Bone marrow (tissue), 2 donors: ENCODE results near the gene MAP3K21.

Source experiments
- DNase-seq, 2 donors: peaks; one replicate each; lab custom pipeline; 2025; lab: John Stamatoyannopoulos, UW

Gene MAP3K21

DNA sequence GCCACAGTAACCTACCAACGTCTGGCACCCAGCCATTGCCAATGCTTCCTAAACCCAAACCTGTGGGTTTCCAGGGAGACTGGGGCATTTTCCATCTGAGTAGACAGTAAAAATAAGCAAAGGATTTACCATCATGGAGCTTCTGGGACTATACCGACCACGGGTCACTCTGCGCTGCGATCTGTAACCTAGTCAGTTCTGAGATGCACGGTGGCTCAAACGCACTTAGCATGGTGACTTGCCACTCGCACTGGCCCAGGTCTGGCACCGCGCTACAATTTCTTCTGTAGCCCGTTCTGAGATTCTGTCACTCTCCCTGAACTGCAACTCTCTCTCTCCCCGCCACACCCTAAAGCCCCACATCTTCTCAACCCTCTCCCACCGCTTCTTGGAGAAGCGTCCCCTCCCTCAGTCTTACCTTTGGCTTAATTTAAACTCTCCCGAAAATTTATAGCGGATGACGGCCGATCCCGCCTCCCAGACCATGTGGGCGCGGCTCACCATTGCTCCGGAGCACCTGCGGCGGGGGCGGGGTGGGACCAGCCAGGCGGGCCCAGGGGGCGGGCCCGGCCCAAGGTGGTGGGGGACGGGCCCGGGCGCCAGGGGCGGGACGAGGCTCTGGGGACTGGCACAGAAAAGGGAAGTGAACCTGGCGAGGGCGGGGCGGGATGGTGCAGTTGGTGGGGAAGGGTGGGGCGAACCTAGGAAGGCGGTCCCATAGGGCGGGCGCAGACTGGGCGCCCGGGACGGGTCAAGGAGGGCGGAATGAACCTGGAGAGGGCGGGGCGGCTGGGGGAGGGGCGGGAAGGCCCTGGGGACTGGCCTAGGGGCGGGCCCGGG lies 493 bp upstream of the MAP3K21 start:
- peak; percentile 3 to 64 for DNase-seq

- no peak for DNase-seq
Observed at GRCh38 chr1:233328142-233328921, 808 bp downstream of the MAP3K21 start.

DNA sequence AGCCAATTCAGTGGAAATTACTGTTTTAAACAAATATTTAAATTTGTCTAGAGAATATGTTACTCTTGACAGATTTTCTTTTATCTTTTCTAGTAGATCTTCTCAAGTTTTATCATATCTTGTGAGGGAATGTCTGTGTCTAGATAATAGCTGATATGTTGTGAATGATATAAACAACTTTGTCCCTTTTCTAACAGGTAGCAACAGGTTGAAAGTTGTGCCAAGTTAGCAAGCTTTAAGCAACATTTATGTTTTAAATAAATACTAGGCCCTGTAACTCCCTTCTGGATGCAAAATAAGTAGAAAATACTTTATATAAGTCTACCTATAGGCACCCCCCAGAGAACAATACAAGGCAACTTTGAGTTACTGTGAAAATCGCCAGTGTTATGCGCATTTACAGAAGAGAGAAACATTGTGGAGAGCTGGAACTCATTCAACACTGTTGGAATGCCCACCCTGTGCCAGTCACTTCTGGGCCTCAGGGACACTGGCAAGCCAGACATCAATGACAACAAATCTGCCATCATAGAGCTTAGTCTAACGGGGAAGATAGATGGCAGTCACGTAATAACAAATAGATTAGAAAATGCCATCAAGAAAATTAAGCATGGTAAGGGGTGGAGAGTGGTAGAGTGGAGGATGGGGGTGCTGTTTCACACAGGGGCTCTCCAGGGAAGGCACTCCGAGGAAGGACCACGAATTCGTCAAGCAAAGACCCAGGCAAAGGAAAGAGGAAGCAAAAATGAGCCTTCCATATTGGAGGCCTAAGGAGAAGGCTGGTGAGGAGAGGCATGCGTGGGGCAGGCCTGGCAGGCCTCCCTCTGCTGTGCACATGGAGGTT lies 4.4 kb downstream of the MAP3K21 start:
- no peak for DNase-seq

GRCh38 chr1:233333086-233333485 lies 5.6 kb downstream of the MAP3K21 start:
- DNase-seq: no peak

- no peak for DNase-seq
Observed at GRCh38 chr1:233334092-233334491, 6.6 kb downstream of the MAP3K21 start.

DNA sequence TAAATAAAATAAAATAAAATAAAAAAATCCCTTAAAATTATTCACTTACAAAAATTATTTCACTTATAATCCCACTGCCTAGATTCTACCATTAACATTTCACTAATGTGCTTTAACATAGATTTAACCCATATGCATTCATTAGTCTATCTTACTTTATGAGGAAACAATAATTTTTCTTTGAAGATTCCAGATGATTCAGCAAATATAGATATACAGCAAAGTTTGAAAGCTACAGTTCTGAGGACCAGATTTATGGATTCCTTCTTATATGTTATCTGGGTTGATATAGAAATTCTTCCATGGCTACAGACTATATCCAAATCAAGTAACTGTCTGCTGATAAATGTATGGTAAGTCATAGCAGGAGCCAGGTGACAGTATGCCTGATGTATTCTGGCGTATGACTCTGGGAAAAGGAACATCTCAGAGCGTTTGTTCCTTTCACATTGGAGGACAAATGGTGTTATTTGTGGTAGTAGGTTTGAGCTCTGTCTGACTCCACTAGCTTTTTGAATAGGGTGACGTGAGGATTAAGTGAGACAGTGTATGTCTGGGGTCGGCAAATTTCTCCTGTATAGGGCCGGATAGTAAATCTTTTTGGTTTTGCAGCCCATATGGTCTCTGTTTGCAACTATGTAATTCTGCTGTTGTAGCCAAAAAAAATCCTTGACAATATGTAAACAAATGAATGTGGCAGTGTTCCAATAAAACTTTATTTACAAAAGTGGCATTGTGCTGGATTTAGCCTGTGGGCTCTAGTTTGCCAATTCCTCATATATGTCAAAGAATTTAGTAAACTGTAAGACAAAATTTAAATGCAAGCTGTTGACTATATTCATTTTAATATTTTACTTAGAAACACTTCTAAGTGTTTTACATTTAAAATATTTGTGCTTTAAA lies 9.3 kb downstream of the MAP3K21 start:
- DNase-seq: no peak

DNA sequence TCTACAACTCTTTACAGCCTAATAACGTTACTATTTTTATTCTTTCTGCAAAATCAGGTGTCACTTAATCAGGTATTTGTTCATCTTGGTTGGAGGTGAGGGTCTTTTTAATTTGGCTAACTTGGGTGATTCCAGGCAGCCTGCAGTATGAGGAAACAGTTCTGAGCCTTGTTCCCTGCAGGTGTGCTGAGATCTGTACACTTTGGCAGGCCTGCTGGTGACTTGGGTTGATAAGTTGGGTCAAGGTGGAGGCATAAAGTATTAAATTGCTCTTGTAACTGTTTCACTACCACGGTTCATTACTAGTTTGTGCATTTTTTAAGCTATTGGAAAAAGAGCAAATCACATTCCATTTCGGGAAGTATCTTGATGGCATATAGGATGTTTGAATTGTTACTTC lies 10.0 kb downstream of the MAP3K21 start:
- DNase-seq: no peak

- no peak for DNase-seq
Observed at GRCh38 chr1:233338102-233338501, 10.6 kb downstream of the MAP3K21 start.

DNA sequence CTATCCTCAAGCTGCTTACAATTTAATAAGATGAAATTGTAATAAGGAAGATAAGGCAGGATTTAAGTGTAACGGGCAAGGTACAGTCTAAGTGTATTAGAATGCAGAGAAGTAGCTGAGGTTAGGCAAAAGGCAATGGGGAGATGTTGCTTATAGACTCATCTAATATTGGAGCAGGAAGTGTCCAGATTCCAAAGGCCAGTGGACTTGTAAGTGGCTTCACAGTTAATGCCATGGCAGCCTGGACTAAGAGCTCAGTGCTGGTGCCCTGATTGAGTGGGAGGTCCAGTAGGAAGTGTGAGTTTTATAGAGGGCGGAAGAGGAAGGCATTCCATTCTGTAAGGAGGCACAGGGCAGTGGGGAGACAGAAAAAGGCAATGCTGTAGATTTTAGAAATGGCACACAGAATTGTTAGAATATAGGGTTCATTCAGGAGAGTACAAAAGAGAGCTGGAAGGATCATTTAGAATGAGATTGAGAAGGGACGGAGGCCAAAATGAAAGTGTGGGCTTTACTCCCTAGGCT lies 12.6 kb downstream of the MAP3K21 start:
- no peak for DNase-seq

GRCh38 chr1:233340966-233341516 lies 13.5 kb downstream of the MAP3K21 start:
- no peak for DNase-seq

DNA sequence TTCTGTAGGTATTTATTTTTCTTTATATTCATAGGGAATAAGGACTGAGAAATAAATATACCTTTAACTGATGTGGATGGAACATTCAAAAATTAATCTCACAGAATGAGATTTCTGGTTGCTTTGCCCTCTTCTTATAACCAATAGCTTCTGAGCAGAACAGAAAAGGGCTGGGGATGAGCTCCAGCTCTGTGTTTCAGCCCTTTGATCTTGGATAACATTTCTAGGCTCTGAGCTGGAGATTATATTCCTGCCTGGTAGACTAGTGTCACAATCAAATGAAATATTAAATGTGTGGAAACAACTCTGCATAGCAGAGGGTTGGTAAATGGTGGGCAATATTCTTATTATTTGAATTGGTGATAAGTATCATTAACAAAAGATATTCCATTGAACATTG lies 14.6 kb downstream of the MAP3K21 start:
- DNase-seq: no peak

- DNase-seq: no peak
Observed at GRCh38 chr1:233343262-233343661, 15.7 kb downstream of the MAP3K21 start.

DNA sequence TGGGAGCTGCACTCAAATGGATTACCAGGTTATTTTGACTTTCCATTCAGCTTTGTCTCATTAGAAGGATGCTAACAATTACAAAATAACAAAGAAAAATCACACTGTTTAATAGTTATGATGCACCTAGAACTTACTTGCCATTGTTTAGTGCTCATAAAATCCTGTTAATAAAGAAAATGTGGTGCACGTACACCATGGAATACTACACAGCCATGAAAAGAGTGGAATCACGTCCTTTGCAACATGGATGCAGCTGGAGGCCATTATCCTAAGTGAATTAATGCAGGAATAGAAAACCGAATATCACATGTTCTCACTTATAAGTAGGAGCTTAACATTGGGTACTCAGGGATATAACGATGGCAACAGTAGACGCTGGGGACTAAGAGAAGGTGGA lies 19.8 kb downstream of the MAP3K21 start:
- DNase-seq: no peak

DNA sequence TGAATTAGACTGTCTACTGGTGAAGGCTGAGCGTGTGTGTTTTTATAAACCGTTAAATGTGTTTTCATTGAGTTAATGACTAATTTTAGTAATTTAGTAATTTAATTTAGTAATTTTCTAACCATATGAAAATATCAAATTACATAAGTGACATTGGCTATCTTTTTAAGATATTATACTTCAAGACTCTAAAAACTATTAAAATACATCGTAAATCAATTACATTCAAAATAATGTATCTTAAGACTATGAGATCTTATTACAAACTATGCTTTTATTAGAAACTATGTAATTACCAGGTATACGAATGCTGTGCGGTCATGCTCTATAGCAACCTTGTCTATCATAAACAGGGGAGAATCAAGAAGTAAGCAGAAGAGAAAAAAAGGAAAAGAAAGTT lies 21.6 kb downstream of the MAP3K21 start:
- DNase-seq: no peak

- no peak for DNase-seq
Observed at GRCh38 chr1:233354983-233355382, 27.5 kb downstream of the MAP3K21 start.

- no peak for DNase-seq
Observed at GRCh38 chr1:233355841-233356704, 28.5 kb downstream of the MAP3K21 start.

GRCh38 chr1:233356705-233356987 lies 29.1 kb downstream of the MAP3K21 start:
- DNase-seq: no peak

- no peak for DNase-seq
Observed at GRCh38 chr1:233357595-233358397, 30.3 kb downstream of the MAP3K21 start.

- DNase-seq: no peak
Observed at GRCh38 chr1:233359431-233359830, 31.9 kb downstream of the MAP3K21 start.
